Trophoblast cell (in vitro differentiated cells and primary cell): ENCODE measurements around the gene FAM47E.

Source experiments
- DNase-seq, 2 donors: peaks; one replicate each; pipeline ENCODE4 v3.0.0-alpha.2; 2016
- H2AFZ ChIP-seq: 2 replicates; pipeline ENCODE4 v1.6.1; 2013; ENCODE audit warnings: low read length, moderate library complexity, mild to moderate bottlenecking; ENCODE audit not compliant: insufficient read depth, poor library complexity
- H2AK5ac ChIP-seq: 2 replicates; pipeline ENCODE4 v1.6.1; 2013; ENCODE audit warnings: mild to moderate bottlenecking, low read length
- H2BK120ac ChIP-seq: 2 replicates; pipeline ENCODE4 v1.6.1; 2013; ENCODE audit warnings: low read length, mild to moderate bottlenecking, moderate library complexity; ENCODE audit not compliant: insufficient read depth, poor library complexity
- H2BK12ac ChIP-seq: 2 replicates; pipeline ENCODE4 v1.6.1; 2013; ENCODE audit warnings: mild to moderate bottlenecking, low read length, moderate library complexity
- H2BK5ac ChIP-seq: 2 replicates; pipeline ENCODE4 v1.6.1; 2013; ENCODE audit warnings: low read length, low read depth, moderate library complexity, mild to moderate bottlenecking; ENCODE audit not compliant: poor library complexity
- H3K14ac ChIP-seq: 2 replicates; pipeline ENCODE4 v1.6.1; 2013; ENCODE audit warnings: mild to moderate bottlenecking, low read length
- H3K18ac ChIP-seq: 2 replicates; pipeline ENCODE4 v1.6.1; 2013; ENCODE audit warnings: mild to moderate bottlenecking, low read length
- H3K23ac ChIP-seq: 2 replicates; pipeline ENCODE4 v1.6.1; 2013; ENCODE audit warnings: low read length
- H3K27ac ChIP-seq: 2 replicates; pipeline ENCODE4 v1.5.1; 2013; ENCODE audit warnings: low read depth, mild to moderate bottlenecking, inconsistent platforms, low read length, moderate library complexity
- H3K27me3 ChIP-seq: 2 replicates; pipeline ENCODE4 v1.6.1; 2013; ENCODE audit warnings: inconsistent platforms, mild to moderate bottlenecking, low read length, moderate library complexity; ENCODE audit not compliant: insufficient read depth
- H3K36me3 ChIP-seq, 2 experiments: 1 replicate in 1 of 2; 2 replicates in 1 of 2; pipeline ENCODE4 v1.6.1; 2013; ENCODE audit warnings: low read length in 2 of 2, mild to moderate bottlenecking in 2 of 2, moderate library complexity in 1 of 2; ENCODE audit not compliant: insufficient read depth in 2 of 2, control insufficient read depth in 1 of 2
- H3K4ac ChIP-seq: 2 replicates; pipeline ENCODE4 v1.6.1; 2013; ENCODE audit warnings: low read depth, mild to moderate bottlenecking, low read length, moderate library complexity
- H3K4me1 ChIP-seq, 2 experiments: 1 replicate in 1 of 2; 2 replicates in 1 of 2; pipeline ENCODE4 v1.6.1; 2013; ENCODE audit warnings: low read length in 2 of 2, mild to moderate bottlenecking in 2 of 2, moderate library complexity in 1 of 2; ENCODE audit not compliant: insufficient read depth in 2 of 2, control insufficient read depth in 1 of 2
- H3K4me2 ChIP-seq: 2 replicates; pipeline ENCODE4 v1.6.1; 2013; ENCODE audit warnings: inconsistent platforms, mild to moderate bottlenecking, low read length, moderate library complexity
- H3K4me3 ChIP-seq: 2 replicates; pipeline ENCODE4 v1.5.1; 2013; ENCODE audit warnings: mild to moderate bottlenecking, low read depth, low read length, inconsistent platforms
- H3K79me1 ChIP-seq: one replicate; pipeline ENCODE4 v1.6.1; 2013; ENCODE audit warnings: low read length
- H3K79me2 ChIP-seq: 2 replicates; pipeline ENCODE4 v1.6.1; 2013; ENCODE audit warnings: low read length, mild to moderate bottlenecking; ENCODE audit not compliant: control insufficient read depth, insufficient read depth, poor library complexity
- H3K9ac ChIP-seq: 2 replicates; pipeline ENCODE4 v1.6.1; 2013; ENCODE audit warnings: mild to moderate bottlenecking, low read length
- H3K9me3 ChIP-seq: 2 replicates; pipeline ENCODE4 v1.6.1; 2013; ENCODE audit warnings: low read depth, mild to moderate bottlenecking, control low read depth, inconsistent platforms, low read length; ENCODE audit not compliant: insufficient read depth
- H4K12ac ChIP-seq: 2 replicates; pipeline ENCODE4 v1.6.1; 2013; ENCODE audit warnings: low read depth, mild to moderate bottlenecking, low read length, moderate library complexity
- H4K8ac ChIP-seq: 2 replicates; pipeline ENCODE4 v1.6.1; 2013; ENCODE audit warnings: low read depth, mild to moderate bottlenecking, low read length, moderate library complexity
- H4K91ac ChIP-seq: one replicate; pipeline ENCODE4 v1.6.1; 2013; ENCODE audit warnings: low read depth, mild to moderate bottlenecking, low read length, moderate library complexity
- WGBS: extraction: QIAGEN DNeasy Blood & Tissue Kit; methylation state at CpG from one replicate; pipeline ENCODE4 v1.1.7; 2013; ENCODE audit warnings: missing lambda C conversion rate; ENCODE audit not compliant: insufficient read length, insufficient coverage; ENCODE audit errors: extremely low coverage; 5-methylcytosine and 5-hydroxymethylcytosine counted together

The FAM47E gene

DNA sequence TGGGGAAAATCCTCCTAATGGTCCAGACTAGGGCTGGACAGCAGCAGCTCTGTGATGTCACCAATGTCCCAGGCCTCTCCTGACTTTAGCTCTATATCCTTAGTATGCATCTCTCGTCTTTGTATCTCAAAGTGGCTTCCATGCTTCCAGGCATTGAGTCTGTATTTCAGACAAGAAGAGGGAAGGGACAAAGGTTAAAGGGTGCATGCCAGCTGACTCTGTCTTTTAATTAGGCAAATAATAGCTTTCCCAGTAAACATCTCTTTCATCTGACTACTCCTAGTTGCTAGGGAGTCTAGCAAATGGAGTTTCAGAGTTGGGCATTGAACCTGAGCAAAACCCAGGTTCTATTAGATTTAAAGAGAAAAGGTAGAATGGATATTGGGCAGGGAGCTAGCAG is 5.4 kb downstream of the FAM47E start:
- Histone ChIP-seq H2AFZ (no peak overlapping the region), H3K27me3 (no peaks in the 10 kb centered on the region), H3K9ac (no peak overlapping the region), H3K4me2 (no peak overlapping the region), H3K4me1 (peaks cover under 1 to 2% of the 10 kb centered on the region in 2 experiments), H3K18ac (no peak overlapping the region), H3K14ac (no peak overlapping the region), H2BK5ac (no peak overlapping the region), H3K79me1 (peaks cover under 1% of the 10 kb centered on the region), H2BK120ac (no peak overlapping the region), H3K23ac (no peak overlapping the region), H3K4me3 (no peak overlapping the region), H2BK12ac (no peak overlapping the region), H3K9me3 (no peaks in the 10 kb centered on the region), H2AK5ac (no peak overlapping the region), H3K4ac (no peak overlapping the region), H4K8ac (no peak overlapping the region), H3K27ac (no peak overlapping the region), H4K12ac (no peak overlapping the region), H3K79me2 (no peaks in the 10 kb centered on the region), H3K36me3 (no peaks in the 10 kb centered on the region), H4K91ac (no peak overlapping the region)
- no peak for DNase-seq
- WGBS, result no CpG with 5 or more reads among the region's 1 CpG

- Histone ChIP-seq H3K36me3 (no peaks in the 10 kb centered on the region), H3K27ac (no peak overlapping the region), H4K91ac (no peak overlapping the region), H3K27me3 (no peaks in the 10 kb centered on the region), H2AK5ac (no peak overlapping the region), H3K9me3 (no peaks in the 10 kb centered on the region), H3K4me2 (no peak overlapping the region), H2AFZ (no peak overlapping the region), H3K4me1 (no peaks in the 10 kb centered on the region), H3K9ac (no peak overlapping the region), H3K14ac (no peak overlapping the region), H3K4me3 (no peak overlapping the region), H2BK12ac (no peak overlapping the region), H3K79me1 (no peaks in the 10 kb centered on the region), H3K4ac (no peak overlapping the region), H4K8ac (no peak overlapping the region), H2BK5ac (no peak overlapping the region), H3K18ac (no peak overlapping the region), H2BK120ac (no peak overlapping the region), H4K12ac (no peak overlapping the region), H3K79me2 (no peaks in the 10 kb centered on the region), H3K23ac (no peak overlapping the region)
- DNase-seq, result no peak
- whole genome bisulfite sequencing, result no CpG with 5 or more reads among the region's 3 CpGs
Observed at GRCh38 chr4:76257824-76258223, 6.3 kb downstream of the FAM47E start.

DNA sequence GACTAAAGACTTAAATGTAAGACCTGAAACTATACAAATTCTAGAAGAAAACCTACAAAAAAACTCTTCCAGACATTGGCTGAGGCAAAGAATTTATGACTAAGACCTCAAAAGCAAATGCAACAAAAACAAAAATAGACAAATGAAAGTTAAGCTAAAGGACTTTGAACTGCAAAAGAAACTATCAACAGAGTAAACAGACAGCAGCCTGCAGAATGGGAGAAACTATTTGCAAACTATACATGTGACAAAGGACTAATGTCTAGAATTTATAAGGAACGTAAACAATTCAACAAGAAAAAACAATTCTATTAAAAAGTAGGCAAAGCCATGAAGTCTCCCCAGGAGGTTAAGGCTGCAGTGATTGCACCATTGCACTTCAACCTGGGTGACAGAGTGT is 9.1 kb downstream of the FAM47E start:
- no peak overlapping the region for H2AFZ ChIP-seq
- no peaks in the 10 kb centered on the region for H3K79me2 ChIP-seq
- H2BK5ac ChIP-seq, result no peak overlapping the region
- no peaks in the 10 kb centered on the region for H3K79me1 ChIP-seq
- no peak overlapping the region for H3K4ac ChIP-seq
- WGBS, result no CpG with 5 or more reads among the region's 1 CpG
- no peaks in the 10 kb centered on the region for H3K9me3 ChIP-seq
- H3K23ac ChIP-seq, result no peak overlapping the region
- no peaks in the 10 kb centered on the region for H3K36me3 ChIP-seq
- H3K4me3 ChIP-seq, result no peak overlapping the region
- H4K8ac ChIP-seq, result no peak overlapping the region
- no peak overlapping the region for H2BK12ac ChIP-seq
- no peak overlapping the region for H4K12ac ChIP-seq
- no peaks in the 10 kb centered on the region for H3K4me1 ChIP-seq
- no peak overlapping the region for H4K91ac ChIP-seq
- no peak overlapping the region for H3K14ac ChIP-seq
- H2AK5ac ChIP-seq, result no peak overlapping the region
- DNase-seq, result no peak
- H3K18ac ChIP-seq, result no peak overlapping the region
- H3K27me3 ChIP-seq, result no peaks in the 10 kb centered on the region
- H2BK120ac ChIP-seq, result no peak overlapping the region
- no peak overlapping the region for H3K4me2 ChIP-seq
- H3K27ac ChIP-seq, result no peak overlapping the region
- no peak overlapping the region for H3K9ac ChIP-seq

GRCh38 chr4:76265631-76266218 is 14.2 kb downstream of the FAM47E start:
- H3K18ac ChIP-seq, result no peak overlapping the region
- no peak overlapping the region for H3K27ac ChIP-seq
- H4K8ac ChIP-seq, result no peak overlapping the region
- no peaks in the 10 kb centered on the region for H3K36me3 ChIP-seq
- H4K91ac ChIP-seq, result no peak overlapping the region
- no peak overlapping the region for H2BK5ac ChIP-seq
- no peak overlapping the region for H2AK5ac ChIP-seq
- H3K4me2 ChIP-seq, result no peak overlapping the region
- H3K4me3 ChIP-seq, result no peak overlapping the region
- no peaks in the 10 kb centered on the region for H3K79me1 ChIP-seq
- H3K79me2 ChIP-seq, result no peaks in the 10 kb centered on the region
- WGBS, result no CpG with 5 or more reads among the region's 6 CpGs
- no peak overlapping the region for H3K14ac ChIP-seq
- no peak overlapping the region for H2AFZ ChIP-seq
- H3K4me1 ChIP-seq, result no peaks in the 10 kb centered on the region
- H2BK12ac ChIP-seq, result no peak overlapping the region
- no peak overlapping the region for H4K12ac ChIP-seq
- no peaks in the 10 kb centered on the region for H3K9me3 ChIP-seq
- H3K27me3 ChIP-seq, result no peaks in the 10 kb centered on the region
- H3K23ac ChIP-seq, result no peak overlapping the region
- no peak overlapping the region for H3K9ac ChIP-seq
- no peak overlapping the region for H3K4ac ChIP-seq
- no peak overlapping the region for H2BK120ac ChIP-seq
- no peak for DNase-seq
